GM12878 (cell line): Measurements from ENCODE around the gene NT5C. TPM values are rescaled to one million over a fixed set of nuclear protein-coding genes. Genes with fewer than 3 reads are reported as not detected.

ENCODE experiments used
- BACH1 ChIP-seq: fragments of 450-650 bp; IDR thresholded peaks from 2 replicates; pipeline ENCODE4 v1.6.1; 2017; ENCODE audit warnings: mild to moderate bottlenecking, borderline replicate concordance
- BCL11A ChIP-seq: IDR thresholded peaks from 2 replicates; pipeline ENCODE4 v1.6.1; 2011; ENCODE audit warnings: low read depth, low read length
- BHLHE40 ChIP-seq, 2 experiments: fragments of 450-650 bp in 1 of 2; IDR thresholded peaks; 2 replicates each; pipeline ENCODE4 v1.6.1; 2011 to 2017; ENCODE audit warnings: low read depth in 2 of 2, borderline replicate concordance in 1 of 2, improper control_type of control experiment in 1 of 2, low read length in 1 of 2, mild to moderate bottlenecking in 1 of 2
- CBFB ChIP-seq: IDR thresholded peaks from 2 replicates; pipeline ENCODE4 v1.6.1; 2016; ENCODE audit warnings: antibody characterized with exemption, low read depth
- FOS ChIP-seq: IDR thresholded peaks from 3 replicates; pipeline ENCODE4 v1.6.1; 2011; ENCODE audit warnings: borderline replicate concordance; ENCODE audit not compliant: insufficient read length; ENCODE audit errors: extremely low read depth
- HDAC2 ChIP-seq: fragments of 200-600 bp; sonication (generic); IDR thresholded peaks from 2 replicates; pipeline ENCODE4 v1.6.1; 2017
- HDAC6 ChIP-seq: fragments of 200-600 bp; sonication (generic); IDR thresholded peaks from one replicate; pipeline ENCODE4 v1.8.0; 2017; ENCODE audit warnings: antibody characterized with exemption; ENCODE audit not compliant: unreplicated experiment
- KAT2A ChIP-seq: conservative IDR thresholded peaks from 2 replicates; pipeline ENCODE4 v1.6.1; 2011; ENCODE audit warnings: low read depth, low read length; ENCODE audit not compliant: control insufficient read depth
- NBN ChIP-seq: fragments of 450-650 bp; IDR thresholded peaks from 2 replicates; pipeline ENCODE4 v1.6.1; 2016
- POLR2AphosphoS2 ChIP-seq: IDR thresholded peaks from 2 replicates; pipeline ENCODE4 v1.6.1; 2011; ENCODE audit warnings: low read depth, mild to moderate bottlenecking, low read length, improper control_type of control experiment, moderate library complexity
- POU2F2 ChIP-seq: IDR thresholded peaks from 3 replicates; pipeline ENCODE4 v1.6.1; 2011; ENCODE audit warnings: low read depth, mild to moderate bottlenecking, low read length, borderline replicate concordance
- TCF12 ChIP-seq: IDR thresholded peaks from 2 replicates; pipeline ENCODE4 v1.6.1; 2011; ENCODE audit warnings: low read depth, mild to moderate bottlenecking, low read length
- polyA plus RNA-seq, 11 experiments: library from polyadenylated mRNA; depleted of rRNA in 4 of 11; unstranded in 6 of 11; stranded (reverse) in 5 of 11; fragments of >200 nt; fragmentation: Nextera tagmentation in 4 of 11; fragmentation: Illumina TruSeq in 1 of 11; extraction: Ambion mirVana in 4 of 11; extraction: Trizol in 1 of 11; gene quantifications; 1 replicate in 1 of 11; 2 replicates in 10 of 11; pipeline versions ENCODE4 v1.2.1 to v1.2.3, GENCODE V29; 2011 to 2016; ENCODE audit warnings: inconsistent platforms in 2 of 11, missing spikeins in 2 of 11, low read depth in 1 of 11
- total RNA-seq, 4 experiments: library from RNA; depleted of rRNA in 3 of 4; stranded (reverse); fragments of >200 nt in 3 of 4; fragmentation: Illumina TruSeq in 1 of 4; extraction: Trizol in 1 of 4; gene quantifications; 2 replicates each; pipeline versions ENCODE4 v1.2.1 to v1.2.3, GENCODE V29; 2013 to 2021
- TF ChIP-seq, protein P1 (sequence below): IDR thresholded peaks from 2 replicates; pipeline ENCODE4 v1.6.1; 2012; ENCODE audit warnings: mild to moderate bottlenecking, low read depth, low read length
- TF ChIP-seq, protein P2 (sequence below): IDR thresholded peaks from 2 replicates; pipeline ENCODE4 v1.6.1; 2012; ENCODE audit warnings: low read length, inconsistent platforms
- TF ChIP-seq, protein P3 (sequence below): fragments of 450-650 bp; conservative IDR thresholded peaks from 2 replicates; pipeline ENCODE4 v1.6.1; 2017; ENCODE audit warnings: mild to moderate bottlenecking, moderate library complexity

The NT5C gene
- total and polyA plus RNA-seq, 10 of the 15 experiments (the other 5 are each of a cell fraction or from before 2014, with no cell fraction given): 3.7 to 158 (median 63.9) TPM

DNA sequence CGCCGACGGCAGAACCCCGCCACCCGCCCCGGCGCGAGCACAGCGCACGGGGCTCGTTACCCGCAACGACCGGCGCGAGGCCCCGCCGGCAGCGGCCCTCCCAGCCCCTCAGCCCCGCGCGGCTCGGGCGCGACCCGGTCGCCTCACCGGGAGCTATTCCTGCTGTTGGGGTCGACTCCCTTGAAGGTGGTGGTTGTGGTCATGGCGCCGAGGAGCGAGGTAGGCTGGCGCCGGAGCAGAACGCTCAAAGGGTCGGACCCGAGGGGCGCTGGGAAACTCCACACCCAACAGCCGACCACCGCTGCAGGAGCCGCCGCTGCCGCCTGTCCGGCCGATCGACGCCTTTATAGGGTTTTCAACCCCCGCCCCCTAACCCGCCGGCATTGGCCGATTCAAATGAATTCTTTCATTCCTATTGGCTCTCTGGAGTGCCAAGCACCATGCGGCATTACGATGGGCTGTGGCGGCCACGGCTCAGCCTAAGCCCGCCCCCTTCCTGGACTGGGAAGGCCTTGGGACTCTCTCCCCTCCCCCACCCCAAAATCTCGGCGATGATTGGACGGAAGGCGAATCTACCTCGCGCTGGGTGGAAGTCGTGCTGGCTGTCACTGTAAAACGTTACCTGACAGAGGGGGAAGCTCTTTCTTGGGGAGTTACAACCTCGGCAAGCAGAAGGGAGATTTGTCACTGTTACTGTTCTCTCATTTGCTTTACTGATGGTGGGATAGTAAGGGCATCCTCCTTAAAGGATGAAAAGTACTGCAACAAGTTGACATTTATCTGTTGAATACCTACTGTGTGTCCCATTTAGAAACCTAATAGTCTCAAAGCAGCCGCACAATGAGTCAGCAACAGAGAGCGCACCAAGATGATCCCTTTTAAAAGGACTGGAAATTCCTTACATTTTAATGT lies 22.9 kb upstream of the NT5C start, which contains the start of gene JPT1 (continued):
- no peak for TF ChIP-seq BCL11A
- TF ChIP-seq, protein P1, sequence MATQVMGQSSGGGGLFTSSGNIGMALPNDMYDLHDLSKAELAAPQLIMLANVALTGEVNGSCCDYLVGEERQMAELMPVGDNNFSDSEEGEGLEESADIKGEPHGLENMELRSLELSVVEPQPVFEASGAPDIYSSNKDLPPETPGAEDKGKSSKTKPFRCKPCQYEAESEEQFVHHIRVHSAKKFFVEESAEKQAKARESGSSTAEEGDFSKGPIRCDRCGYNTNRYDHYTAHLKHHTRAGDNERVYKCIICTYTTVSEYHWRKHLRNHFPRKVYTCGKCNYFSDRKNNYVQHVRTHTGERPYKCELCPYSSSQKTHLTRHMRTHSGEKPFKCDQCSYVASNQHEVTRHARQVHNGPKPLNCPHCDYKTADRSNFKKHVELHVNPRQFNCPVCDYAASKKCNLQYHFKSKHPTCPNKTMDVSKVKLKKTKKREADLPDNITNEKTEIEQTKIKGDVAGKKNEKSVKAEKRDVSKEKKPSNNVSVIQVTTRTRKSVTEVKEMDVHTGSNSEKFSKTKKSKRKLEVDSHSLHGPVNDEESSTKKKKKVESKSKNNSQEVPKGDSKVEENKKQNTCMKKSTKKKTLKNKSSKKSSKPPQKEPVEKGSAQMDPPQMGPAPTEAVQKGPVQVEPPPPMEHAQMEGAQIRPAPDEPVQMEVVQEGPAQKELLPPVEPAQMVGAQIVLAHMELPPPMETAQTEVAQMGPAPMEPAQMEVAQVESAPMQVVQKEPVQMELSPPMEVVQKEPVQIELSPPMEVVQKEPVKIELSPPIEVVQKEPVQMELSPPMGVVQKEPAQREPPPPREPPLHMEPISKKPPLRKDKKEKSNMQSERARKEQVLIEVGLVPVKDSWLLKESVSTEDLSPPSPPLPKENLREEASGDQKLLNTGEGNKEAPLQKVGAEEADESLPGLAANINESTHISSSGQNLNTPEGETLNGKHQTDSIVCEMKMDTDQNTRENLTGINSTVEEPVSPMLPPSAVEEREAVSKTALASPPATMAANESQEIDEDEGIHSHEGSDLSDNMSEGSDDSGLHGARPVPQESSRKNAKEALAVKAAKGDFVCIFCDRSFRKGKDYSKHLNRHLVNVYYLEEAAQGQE: no peak
- 0 out of 2 replicates have a peak, but pooled peaks have one; percentile 21 for TF ChIP-seq KAT2A
- peak; percentile 95 for TF ChIP-seq HDAC6
- TF ChIP-seq, protein P2, sequence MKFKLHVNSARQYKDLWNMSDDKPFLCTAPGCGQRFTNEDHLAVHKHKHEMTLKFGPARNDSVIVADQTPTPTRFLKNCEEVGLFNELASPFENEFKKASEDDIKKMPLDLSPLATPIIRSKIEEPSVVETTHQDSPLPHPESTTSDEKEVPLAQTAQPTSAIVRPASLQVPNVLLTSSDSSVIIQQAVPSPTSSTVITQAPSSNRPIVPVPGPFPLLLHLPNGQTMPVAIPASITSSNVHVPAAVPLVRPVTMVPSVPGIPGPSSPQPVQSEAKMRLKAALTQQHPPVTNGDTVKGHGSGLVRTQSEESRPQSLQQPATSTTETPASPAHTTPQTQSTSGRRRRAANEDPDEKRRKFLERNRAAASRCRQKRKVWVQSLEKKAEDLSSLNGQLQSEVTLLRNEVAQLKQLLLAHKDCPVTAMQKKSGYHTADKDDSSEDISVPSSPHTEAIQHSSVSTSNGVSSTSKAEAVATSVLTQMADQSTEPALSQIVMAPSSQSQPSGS: no peak
- TF ChIP-seq POLR2AphosphoS2: peak; percentile 99
- peak; percentile 31 to 57; a peak in 2 of 4 replicates for TF ChIP-seq BHLHE40 (IDR thresholded peaks at IDR 0.05; ENCODE audit: borderline replicate concordance in 1 of 2, low read depth in 2 of 2, low read length in 1 of 2)
- peak; percentile 93 for TF ChIP-seq BACH1
- TF ChIP-seq, protein P3, sequence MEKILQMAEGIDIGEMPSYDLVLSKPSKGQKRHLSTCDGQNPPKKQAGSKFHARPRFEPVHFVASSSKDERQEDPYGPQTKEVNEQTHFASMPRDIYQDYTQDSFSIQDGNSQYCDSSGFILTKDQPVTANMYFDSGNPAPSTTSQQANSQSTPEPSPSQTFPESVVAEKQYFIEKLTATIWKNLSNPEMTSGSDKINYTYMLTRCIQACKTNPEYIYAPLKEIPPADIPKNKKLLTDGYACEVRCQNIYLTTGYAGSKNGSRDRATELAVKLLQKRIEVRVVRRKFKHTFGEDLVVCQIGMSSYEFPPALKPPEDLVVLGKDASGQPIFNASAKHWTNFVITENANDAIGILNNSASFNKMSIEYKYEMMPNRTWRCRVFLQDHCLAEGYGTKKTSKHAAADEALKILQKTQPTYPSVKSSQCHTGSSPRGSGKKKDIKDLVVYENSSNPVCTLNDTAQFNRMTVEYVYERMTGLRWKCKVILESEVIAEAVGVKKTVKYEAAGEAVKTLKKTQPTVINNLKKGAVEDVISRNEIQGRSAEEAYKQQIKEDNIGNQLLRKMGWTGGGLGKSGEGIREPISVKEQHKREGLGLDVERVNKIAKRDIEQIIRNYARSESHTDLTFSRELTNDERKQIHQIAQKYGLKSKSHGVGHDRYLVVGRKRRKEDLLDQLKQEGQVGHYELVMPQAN: peak; percentile 97
- TF ChIP-seq CBFB: peak; percentile 96
- peak; percentile 96 for TF ChIP-seq POU2F2
- no peak for TF ChIP-seq HDAC2
- peak; percentile 49; the same call in 1 of the 2 replicates for TF ChIP-seq NBN
- TF ChIP-seq TCF12: peak; percentile 76; the same call in 1 of the 2 replicates
- TF ChIP-seq FOS: peak; percentile 83
